ENCODE data around the gene PIK3R1. TPM values are rescaled to one million over a fixed set of nuclear protein-coding genes. Genes with fewer than 3 reads are reported as not detected.

PIK3R1 gene
- total RNA-seq, 1 experiment from 2014 or later, result 11.3 TPM

- WGBS (ENCODE audit: extremely low coverage, insufficient read length, low lambda C conversion rate), result no CpG with 5 or more reads among the region's 5 CpGs
- Histone ChIP-seq H3K27ac (ENCODE audit: insufficient read length, low read depth, low read length) (no peak overlapping the region), H3K23ac (ENCODE audit: insufficient read length, low read depth, low read length) (no peak overlapping the region), H3K23me2 (ENCODE audit: insufficient read length, low read depth, low read length, poor library complexity, severe bottlenecking) (no peaks in the 10 kb centered on the region), H2BK12ac (ENCODE audit: insufficient read length, low read depth, low read length) (no peak overlapping the region), H2BK15ac (ENCODE audit: low read depth, low read length) (no peak overlapping the region), H3T11ph (ENCODE audit: low read length) (no peak overlapping the region), H2BK120ac (ENCODE audit: low read depth, low read length, poor library complexity, severe bottlenecking) (no peak overlapping the region), H3K9ac (ENCODE audit: extremely low read depth, insufficient read length, low read length) (no peak overlapping the region), H4K5ac (ENCODE audit: insufficient read length, low read depth, low read length) (no peak overlapping the region), H2AK5ac (ENCODE audit: insufficient read length, low read length) (no peak overlapping the region), H3K4ac (ENCODE audit: low read depth, low read length) (no peak overlapping the region), H2AFZ (ENCODE audit: low read length) (no peak overlapping the region), H3K14ac (ENCODE audit: insufficient read depth, low read length) (no peak overlapping the region), H4K91ac (ENCODE audit: insufficient read length, low read depth, low read length) (no peak overlapping the region), H3K79me2 (ENCODE audit: insufficient read depth, low read length) (no peaks in the 10 kb centered on the region), H3K4me1 (ENCODE audit: insufficient read depth, low read length) (no peaks in the 10 kb centered on the region), H3K56ac (ENCODE audit: insufficient read length, low read depth, low read length) (no peak overlapping the region), H2BK20ac (ENCODE audit: low read depth, low read length, poor library complexity, severe bottlenecking) (no peak overlapping the region), H4K20me1 (ENCODE audit: control insufficient read depth, insufficient read depth, insufficient read length) (no peaks in the 10 kb centered on the region), H3K18ac (ENCODE audit: insufficient read length, low read depth, low read length) (no peak overlapping the region), H3K27me3 (ENCODE audit: insufficient read depth, low read length) (no peaks in the 10 kb centered on the region), H2BK5ac (ENCODE audit: insufficient read length, low read length) (no peak overlapping the region), H4K8ac (replicated peaks; ENCODE audit: insufficient read length, low read depth, low read length) (no peak overlapping the region), H3K9me3 (ENCODE audit: control insufficient read depth, low read depth, low read length) (no peaks in the 10 kb centered on the region), H3K79me1 (ENCODE audit: insufficient read depth, low read depth, low read length, poor library complexity, severe bottlenecking) (no peaks in the 10 kb centered on the region), H3K4me2 (ENCODE audit: insufficient read depth, insufficient read length, low read length) (no peak overlapping the region)
- no peak for TF ChIP-seq CTCF (conservative IDR thresholded peaks at IDR 0.05)
- H3K9me3 Mint-ChIP-seq, result no peaks in the 10 kb centered on the region
- peaks cover 10 to 11% of the 10 kb centered on the region in 2 experiments for H3K4me1 Mint-ChIP-seq
- no peak for DNase-seq
- no peaks in the 10 kb centered on the region for H3K27me3 Mint-ChIP-seq (ENCODE audit: low read depth)
- H3K4me3 Mint-ChIP-seq, result no peak overlapping the region; a peak in 1 of 5 replicates
- no peaks in the 10 kb centered on the region for H3K36me3 Mint-ChIP-seq (ENCODE audit: insufficient read depth in 1 of 3, low read depth in 3 of 3)
- no peak overlapping the region for H3K27ac Mint-ChIP-seq
These were observed 27.2 kb downstream of the PIK3R1 start for GRCh38 chr5:68242743-68243142.

Measured in H9 (cell line).